ENCODE data around the gene RNF152.

RNF152 gene

GRCh38 chr18:61889541-61889940 is 3.3 kb downstream of the RNF152 start:
- no peak for DNase-seq (ENCODE audit: low spot score)
- in situ Hi-C loops (cut with MboI; ENCODE audit: low pct_unique_long_range_greater_than_20kb, low sequenced_read_pairs, unreplicated experiment) = no loop called here
- TF ChIP-seq, protein P1, sequence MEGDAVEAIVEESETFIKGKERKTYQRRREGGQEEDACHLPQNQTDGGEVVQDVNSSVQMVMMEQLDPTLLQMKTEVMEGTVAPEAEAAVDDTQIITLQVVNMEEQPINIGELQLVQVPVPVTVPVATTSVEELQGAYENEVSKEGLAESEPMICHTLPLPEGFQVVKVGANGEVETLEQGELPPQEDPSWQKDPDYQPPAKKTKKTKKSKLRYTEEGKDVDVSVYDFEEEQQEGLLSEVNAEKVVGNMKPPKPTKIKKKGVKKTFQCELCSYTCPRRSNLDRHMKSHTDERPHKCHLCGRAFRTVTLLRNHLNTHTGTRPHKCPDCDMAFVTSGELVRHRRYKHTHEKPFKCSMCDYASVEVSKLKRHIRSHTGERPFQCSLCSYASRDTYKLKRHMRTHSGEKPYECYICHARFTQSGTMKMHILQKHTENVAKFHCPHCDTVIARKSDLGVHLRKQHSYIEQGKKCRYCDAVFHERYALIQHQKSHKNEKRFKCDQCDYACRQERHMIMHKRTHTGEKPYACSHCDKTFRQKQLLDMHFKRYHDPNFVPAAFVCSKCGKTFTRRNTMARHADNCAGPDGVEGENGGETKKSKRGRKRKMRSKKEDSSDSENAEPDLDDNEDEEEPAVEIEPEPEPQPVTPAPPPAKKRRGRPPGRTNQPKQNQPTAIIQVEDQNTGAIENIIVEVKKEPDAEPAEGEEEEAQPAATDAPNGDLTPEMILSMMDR (IDR thresholded peaks at IDR 0.05; ENCODE audit: extremely low read depth, insufficient read depth, missing control alignments) = no peak

DNA sequence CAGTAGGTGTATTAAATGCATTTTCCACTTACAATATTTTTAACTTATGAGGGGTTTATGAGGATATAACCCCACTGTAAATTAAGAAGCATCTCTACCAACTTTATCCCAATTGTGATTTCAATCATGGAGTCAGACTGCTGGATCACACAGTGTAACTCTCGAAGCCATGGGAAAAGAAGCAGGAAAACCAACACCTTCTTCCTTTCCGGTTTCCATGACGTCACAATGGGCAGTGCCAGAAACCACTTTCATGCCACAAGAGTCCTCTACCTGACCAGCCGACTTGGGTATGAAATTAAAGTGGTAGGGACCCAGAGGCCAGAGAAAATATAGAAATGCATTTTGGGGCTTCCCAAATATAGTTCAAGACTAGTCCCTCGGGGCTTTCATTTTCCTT is 4.2 kb downstream of the RNF152 start:
- DNase-seq (ENCODE audit: low spot score) = no peak
- TF ChIP-seq, protein P1 (IDR thresholded peaks at IDR 0.05; ENCODE audit: extremely low read depth, insufficient read depth, missing control alignments) = no peak
- in situ Hi-C loops (cut with MboI; ENCODE audit: low pct_unique_long_range_greater_than_20kb, low sequenced_read_pairs, unreplicated experiment) = no loop called here

- in situ Hi-C loops (cut with MboI; ENCODE audit: low pct_unique_long_range_greater_than_20kb, low sequenced_read_pairs, unreplicated experiment) = no loop called here
- DNase-seq (ENCODE audit: low spot score) = no peak
- TF ChIP-seq, protein P1 (IDR thresholded peaks at IDR 0.05; ENCODE audit: extremely low read depth, insufficient read depth, missing control alignments) = no peak
These were observed 5.0 kb downstream of the RNF152 start for GRCh38 chr18:61887838-61888237.

DNA sequence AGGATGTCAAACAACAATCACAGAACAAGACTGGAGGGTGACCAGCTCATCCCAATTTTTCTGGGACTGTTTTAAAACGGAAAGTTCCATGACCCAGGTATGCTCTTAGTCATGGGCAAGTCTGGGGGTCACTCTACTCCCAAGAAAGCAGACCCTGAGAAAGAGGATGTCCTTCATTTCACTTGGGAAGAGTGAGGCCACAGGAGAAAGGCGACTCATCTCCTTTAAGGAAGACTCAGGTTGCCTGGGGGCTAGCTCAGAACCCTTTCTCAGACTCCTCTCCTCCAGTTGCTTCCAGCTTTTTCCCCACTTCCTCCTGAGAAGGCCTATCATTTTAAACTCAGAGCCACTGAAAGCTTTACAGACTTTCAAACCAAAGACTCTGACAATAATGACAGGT is 9.3 kb downstream of the RNF152 start:
- in situ Hi-C loops (cut with MboI; ENCODE audit: low pct_unique_long_range_greater_than_20kb, low sequenced_read_pairs, unreplicated experiment) = no loop called here
- DNase-seq (ENCODE audit: low spot score) = no peak
- TF ChIP-seq, protein P1 (IDR thresholded peaks at IDR 0.05; ENCODE audit: extremely low read depth, insufficient read depth, missing control alignments) = no peak

DNA sequence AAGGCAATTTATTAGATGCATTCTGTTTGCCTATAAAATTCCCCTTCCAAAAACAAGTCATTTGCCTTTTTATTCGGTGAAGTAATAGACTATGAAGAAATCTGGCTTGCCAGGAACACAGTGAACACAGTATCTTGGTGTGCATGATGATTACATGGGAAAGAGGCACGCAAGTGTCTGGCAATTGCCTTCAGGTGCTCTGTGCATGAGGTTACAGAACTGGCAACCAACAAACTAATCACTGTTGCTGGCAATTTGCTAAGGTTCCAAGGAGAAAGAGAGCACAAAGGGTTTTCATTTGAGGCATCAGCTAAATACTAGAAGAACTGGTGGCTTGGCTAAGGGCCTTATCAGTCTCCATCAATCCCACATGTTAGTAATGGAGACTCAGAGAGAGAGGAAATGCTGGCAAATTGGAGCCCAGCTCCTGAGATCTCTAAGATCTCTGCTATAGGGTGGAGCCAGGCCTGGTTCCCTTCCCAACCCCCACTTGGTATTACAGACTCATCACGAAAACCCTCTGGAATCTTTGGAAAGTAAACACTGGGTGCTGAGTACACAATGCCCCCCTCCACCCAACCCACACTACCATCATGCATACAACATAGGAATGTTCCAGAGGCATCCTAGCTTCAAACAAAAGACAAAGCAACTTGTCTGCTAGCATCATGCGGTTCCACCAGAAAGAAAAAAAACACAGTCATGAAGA is 10.4 kb downstream of the RNF152 start:
- TF ChIP-seq, protein P1 (IDR thresholded peaks at IDR 0.05; ENCODE audit: extremely low read depth, insufficient read depth, missing control alignments) = no peak
- in situ Hi-C loops (cut with MboI; ENCODE audit: low pct_unique_long_range_greater_than_20kb, low sequenced_read_pairs, unreplicated experiment) = no loop called here
- DNase-seq (ENCODE audit: low spot score) = no peak

DNA sequence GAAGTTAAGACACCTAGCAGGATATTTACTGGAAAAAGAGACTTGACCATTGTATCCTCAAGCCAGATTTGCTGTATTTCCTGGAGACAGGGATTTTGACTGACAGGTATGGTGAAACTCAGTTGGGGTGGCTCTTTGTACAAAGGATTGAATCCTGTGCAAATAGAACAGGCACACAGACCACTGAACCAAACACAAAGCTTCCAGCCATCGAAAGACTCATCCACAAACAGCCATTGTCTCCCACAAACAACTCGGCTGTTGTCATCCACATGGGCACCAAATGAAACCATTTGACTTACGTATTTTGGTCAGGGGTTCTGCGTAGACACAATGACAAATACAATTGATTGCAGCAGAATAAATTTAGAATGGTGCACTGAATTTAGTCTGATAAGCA is 15.9 kb downstream of the RNF152 start:
- in situ Hi-C loops (cut with MboI; ENCODE audit: low pct_unique_long_range_greater_than_20kb, low sequenced_read_pairs, unreplicated experiment) = no loop called here
- TF ChIP-seq, protein P1 (IDR thresholded peaks at IDR 0.05; ENCODE audit: extremely low read depth, insufficient read depth, missing control alignments) = no peak
- no peak for DNase-seq (ENCODE audit: low spot score)

Measured in GM13977 (cell line).